Esophagus muscularis mucosa (tissue), 4 donors: ENCODE data around the gene CANX.

Experiments used
- EP300 ChIP-seq: sonication (generic); formaldehyde crosslinking; IDR thresholded peaks from one replicate; pipeline ENCODE4 v1.6.1; 2017; ENCODE audit warnings: antibody characterized with exemption
- POLR2A ChIP-seq: fragments of 450-650 bp; IDR thresholded peaks from one replicate; pipeline ENCODE4 v1.6.1; 2017; ENCODE audit warnings: antibody characterized with exemption, moderate library complexity, mild to moderate bottlenecking, low read depth
- POLR2AphosphoS5 ChIP-seq, 2 donors: sonication (generic); formaldehyde crosslinking; IDR thresholded peaks; one replicate each; pipeline ENCODE4 v1.6.1; 2017; ENCODE audit warnings: antibody characterized with exemption in 2 of 2
- TF ChIP-seq, protein P1 (sequence below), 3 experiments: fragments of 200-600 bp in 2 of 3; fragments of 450-650 bp in 1 of 3; sonication (generic) in 2 of 3; IDR thresholded peaks; one replicate each; pipeline ENCODE4 v1.5.1; 2017 to 2019; ENCODE audit warnings: antibody characterized with exemption in 3 of 3, mild to moderate bottlenecking in 2 of 3, moderate library complexity in 1 of 3

DNA sequence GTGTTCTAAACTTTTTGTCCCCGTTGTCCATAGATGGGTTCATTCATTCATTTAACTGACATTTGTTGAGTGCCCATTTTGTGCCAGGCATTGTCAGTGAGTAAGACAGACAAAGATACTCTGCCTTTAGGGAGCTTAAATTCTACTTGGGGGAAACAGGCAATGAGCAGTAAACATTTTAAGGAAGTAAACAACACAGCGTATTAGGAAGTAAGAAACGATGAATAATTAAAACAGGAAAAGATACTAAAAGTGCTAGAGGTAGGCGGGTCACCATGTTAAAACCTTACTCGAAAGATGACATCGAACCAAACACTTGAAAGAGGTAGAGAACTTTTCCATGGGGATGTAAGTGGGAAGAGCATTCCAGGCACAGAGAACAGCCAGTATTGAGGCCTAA lies 28.3 kb downstream of the CANX start:
- TF ChIP-seq, protein P1, sequence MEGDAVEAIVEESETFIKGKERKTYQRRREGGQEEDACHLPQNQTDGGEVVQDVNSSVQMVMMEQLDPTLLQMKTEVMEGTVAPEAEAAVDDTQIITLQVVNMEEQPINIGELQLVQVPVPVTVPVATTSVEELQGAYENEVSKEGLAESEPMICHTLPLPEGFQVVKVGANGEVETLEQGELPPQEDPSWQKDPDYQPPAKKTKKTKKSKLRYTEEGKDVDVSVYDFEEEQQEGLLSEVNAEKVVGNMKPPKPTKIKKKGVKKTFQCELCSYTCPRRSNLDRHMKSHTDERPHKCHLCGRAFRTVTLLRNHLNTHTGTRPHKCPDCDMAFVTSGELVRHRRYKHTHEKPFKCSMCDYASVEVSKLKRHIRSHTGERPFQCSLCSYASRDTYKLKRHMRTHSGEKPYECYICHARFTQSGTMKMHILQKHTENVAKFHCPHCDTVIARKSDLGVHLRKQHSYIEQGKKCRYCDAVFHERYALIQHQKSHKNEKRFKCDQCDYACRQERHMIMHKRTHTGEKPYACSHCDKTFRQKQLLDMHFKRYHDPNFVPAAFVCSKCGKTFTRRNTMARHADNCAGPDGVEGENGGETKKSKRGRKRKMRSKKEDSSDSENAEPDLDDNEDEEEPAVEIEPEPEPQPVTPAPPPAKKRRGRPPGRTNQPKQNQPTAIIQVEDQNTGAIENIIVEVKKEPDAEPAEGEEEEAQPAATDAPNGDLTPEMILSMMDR (IDR thresholded peaks at IDR 0.05) = no peak
- TF ChIP-seq POLR2AphosphoS5 (IDR thresholded peaks at IDR 0.05) = no peak
- TF ChIP-seq POLR2A = no peak
- no peak for TF ChIP-seq EP300
